ENCODE data around the gene SBK1.

SBK1 gene

DNA sequence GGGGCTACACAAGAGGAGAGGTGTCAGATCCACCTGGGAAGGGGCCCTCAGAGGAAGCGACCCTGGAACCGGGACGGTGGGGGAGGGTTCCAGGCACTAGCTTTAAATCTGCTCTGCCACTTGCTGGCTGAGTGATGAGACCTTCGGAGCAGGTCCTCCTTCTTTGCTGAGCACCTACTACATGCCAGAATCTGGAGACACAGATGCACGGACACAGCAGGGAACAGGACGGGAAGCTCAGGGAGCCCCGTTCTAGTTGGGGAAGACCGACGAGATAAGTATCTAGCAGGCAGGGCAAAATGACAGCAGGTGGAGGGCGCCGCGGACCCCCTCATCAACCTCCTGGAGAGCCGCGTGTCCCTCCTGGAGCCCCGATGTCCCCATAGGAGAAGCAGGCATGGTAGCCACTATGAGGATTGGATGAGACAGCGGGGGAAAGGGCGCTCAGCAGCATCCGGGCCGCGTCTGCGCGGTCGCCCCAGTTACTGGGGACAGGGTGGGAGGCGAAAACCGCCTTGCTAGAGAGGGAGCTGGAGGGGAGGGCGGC is 27.2 kb downstream of the SBK1 start:
- intact Hi-C loops (cut with DNase I; ENCODE audit: low total_unique reads): loop anchor here (5.0 kb wide), 1 partner anchor 42 kb away; no protein-coding TSS in a partner anchor
- H3K36me3 ChIP-seq: no peaks in the 10 kb centered on the region

DNA sequence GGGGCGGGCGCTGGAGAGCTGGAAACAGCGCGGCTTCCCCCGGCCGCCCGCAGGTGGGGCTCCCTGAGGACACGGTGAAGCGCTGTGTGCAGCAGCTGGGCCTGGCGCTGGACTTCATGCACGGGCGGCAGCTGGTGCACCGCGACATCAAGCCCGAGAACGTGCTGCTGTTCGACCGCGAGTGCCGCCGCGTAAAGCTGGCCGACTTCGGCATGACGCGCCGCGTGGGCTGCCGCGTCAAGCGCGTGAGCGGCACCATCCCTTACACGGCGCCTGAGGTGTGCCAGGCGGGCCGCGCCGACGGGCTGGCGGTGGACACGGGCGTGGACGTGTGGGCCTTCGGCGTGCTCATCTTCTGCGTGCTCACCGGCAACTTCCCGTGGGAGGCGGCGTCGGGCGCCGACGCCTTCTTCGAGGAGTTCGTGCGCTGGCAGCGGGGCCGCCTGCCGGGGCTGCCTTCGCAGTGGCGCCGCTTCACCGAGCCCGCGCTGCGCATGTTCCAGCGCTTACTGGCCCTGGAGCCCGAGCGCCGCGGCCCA is 27.8 kb downstream of the SBK1 start:
- no peak for DNase-seq
- H3K36me3 ChIP-seq: no peaks in the 10 kb centered on the region
- H3K9me3 ChIP-seq: no peaks in the 10 kb centered on the region
- H3K4me1 ChIP-seq: no peaks in the 10 kb centered on the region
- H3K27ac ChIP-seq: no peak overlapping the region
- H3K27me3 ChIP-seq: peaks cover 0 to 23% of the 10 kb centered on the region in 2 donors
- intact Hi-C loops (cut with DNase I; ENCODE audit: low total_unique reads): no loop called here
- no peak overlapping the region for H3K4me3 ChIP-seq
- TF ChIP-seq, protein P1, sequence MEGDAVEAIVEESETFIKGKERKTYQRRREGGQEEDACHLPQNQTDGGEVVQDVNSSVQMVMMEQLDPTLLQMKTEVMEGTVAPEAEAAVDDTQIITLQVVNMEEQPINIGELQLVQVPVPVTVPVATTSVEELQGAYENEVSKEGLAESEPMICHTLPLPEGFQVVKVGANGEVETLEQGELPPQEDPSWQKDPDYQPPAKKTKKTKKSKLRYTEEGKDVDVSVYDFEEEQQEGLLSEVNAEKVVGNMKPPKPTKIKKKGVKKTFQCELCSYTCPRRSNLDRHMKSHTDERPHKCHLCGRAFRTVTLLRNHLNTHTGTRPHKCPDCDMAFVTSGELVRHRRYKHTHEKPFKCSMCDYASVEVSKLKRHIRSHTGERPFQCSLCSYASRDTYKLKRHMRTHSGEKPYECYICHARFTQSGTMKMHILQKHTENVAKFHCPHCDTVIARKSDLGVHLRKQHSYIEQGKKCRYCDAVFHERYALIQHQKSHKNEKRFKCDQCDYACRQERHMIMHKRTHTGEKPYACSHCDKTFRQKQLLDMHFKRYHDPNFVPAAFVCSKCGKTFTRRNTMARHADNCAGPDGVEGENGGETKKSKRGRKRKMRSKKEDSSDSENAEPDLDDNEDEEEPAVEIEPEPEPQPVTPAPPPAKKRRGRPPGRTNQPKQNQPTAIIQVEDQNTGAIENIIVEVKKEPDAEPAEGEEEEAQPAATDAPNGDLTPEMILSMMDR (IDR thresholded peaks at IDR 0.05): no peak

More for the DNA sequence above, 27.2 kb downstream of the SBK1 start:
- no peak for DNase-seq
- Histone ChIP-seq H3K9me3 (no peaks in the 10 kb centered on the region), H3K4me3 (no peak overlapping the region), H3K27me3 (peaks cover 0 to 24% of the 10 kb centered on the region in 2 donors), H3K4me1 (no peaks in the 10 kb centered on the region), H3K27ac (no peak overlapping the region)
- TF ChIP-seq, protein P1 (IDR thresholded peaks at IDR 0.05): no peak

DNA sequence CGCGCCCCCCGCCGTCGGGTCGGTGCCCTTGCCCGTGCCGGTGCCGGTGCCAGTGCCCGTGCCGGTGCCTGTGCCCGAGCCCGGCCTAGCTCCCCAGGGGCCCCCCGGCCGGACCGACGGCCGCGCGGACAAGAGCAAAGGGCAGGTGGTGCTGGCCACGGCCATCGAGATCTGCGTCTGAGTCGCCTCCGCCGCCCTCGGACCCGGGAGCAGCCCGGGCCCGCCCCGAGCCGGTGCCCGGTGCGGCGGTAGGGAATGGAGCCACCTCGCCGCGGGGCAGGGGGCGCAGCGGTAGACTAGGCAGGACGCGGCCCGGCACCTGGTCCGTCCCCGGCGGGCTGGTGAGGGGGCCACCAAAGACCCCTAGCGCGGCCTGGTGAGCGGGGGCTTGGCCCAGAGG is 28.4 kb downstream of the SBK1 start:
- Histone ChIP-seq H3K36me3 (no peaks in the 10 kb centered on the region), H3K4me3 (no peak overlapping the region), H3K27ac (no peak overlapping the region), H3K27me3 (peaks cover 0 to 23% of the 10 kb centered on the region in 2 donors), H3K9me3 (no peaks in the 10 kb centered on the region), H3K4me1 (no peaks in the 10 kb centered on the region)
- intact Hi-C loops (cut with DNase I; ENCODE audit: low total_unique reads): no loop called here
- no peak for DNase-seq
- TF ChIP-seq, protein P1 (IDR thresholded peaks at IDR 0.05): no peak

DNA sequence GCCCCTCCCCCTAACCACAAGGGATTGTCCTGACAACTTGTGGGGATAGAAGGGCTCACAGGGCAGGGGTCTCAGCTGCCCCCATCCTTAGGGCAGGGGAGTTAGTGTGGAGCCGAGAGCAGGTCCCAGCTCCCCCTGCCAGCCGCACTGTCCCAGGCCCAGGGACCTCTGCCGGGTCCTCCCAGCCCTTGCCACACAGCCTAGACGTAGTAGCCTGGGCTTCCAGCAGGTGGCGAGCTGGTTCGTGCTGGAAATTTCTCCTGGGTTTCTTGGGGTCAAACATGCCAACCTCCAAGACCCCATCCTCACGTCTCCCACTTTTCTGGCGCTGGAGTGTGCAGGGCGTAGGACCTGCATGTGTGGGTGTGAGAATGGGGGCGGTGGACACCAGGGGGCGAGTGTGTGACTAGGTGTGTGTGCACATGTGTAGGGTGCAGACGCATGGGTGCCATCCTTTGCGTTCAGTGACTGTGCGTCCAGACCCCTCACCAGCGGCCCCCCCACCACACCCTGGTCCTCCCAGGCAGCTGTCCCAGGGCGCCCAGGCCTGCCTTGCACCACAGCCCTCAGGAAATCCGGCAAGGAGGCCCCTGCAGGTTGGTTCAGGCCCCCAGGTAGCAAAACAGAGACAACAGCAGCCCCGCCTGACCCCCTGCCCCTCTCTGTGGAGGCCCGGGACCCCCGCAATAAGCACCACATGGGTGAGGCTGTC is 29.5 kb downstream of the SBK1 start:
- intact Hi-C loops (cut with DNase I; ENCODE audit: low total_unique reads): no loop called here
- Histone ChIP-seq H3K9me3 (no peaks in the 10 kb centered on the region), H3K4me1 (no peaks in the 10 kb centered on the region), H3K4me3 (no peak overlapping the region), H3K27me3 (peaks cover 0 to 19% of the 10 kb centered on the region in 2 donors), H3K36me3 (no peaks in the 10 kb centered on the region), H3K27ac (no peak overlapping the region)
- TF ChIP-seq, protein P1 (IDR thresholded peaks at IDR 0.05): peak; percentile 38 to 53
- no peak for DNase-seq

- peaks cover 0 to 5% of the 10 kb centered on the region in 2 donors for H3K27me3 ChIP-seq
- H3K4me3 ChIP-seq: no peak overlapping the region
- H3K4me1 ChIP-seq: no peaks in the 10 kb centered on the region
- H3K36me3 ChIP-seq: no peaks in the 10 kb centered on the region
- TF ChIP-seq, protein P1 (IDR thresholded peaks at IDR 0.05): no peak
- H3K27ac ChIP-seq: no peak overlapping the region
- no peaks in the 10 kb centered on the region for H3K9me3 ChIP-seq
- intact Hi-C loops (cut with DNase I; ENCODE audit: low total_unique reads): no loop called here
- no peak for DNase-seq
Measured at GRCh38 chr16:28324235-28324886, 32.0 kb downstream of the SBK1 start.
